ENCODE data around the gene RBBP8NL. TPM values are rescaled to one million over a fixed set of nuclear protein-coding genes. Genes with fewer than 3 reads are reported as not detected.

The RBBP8NL gene
- total RNA-seq, 1 experiment from 2014 or later: not detected

DNA sequence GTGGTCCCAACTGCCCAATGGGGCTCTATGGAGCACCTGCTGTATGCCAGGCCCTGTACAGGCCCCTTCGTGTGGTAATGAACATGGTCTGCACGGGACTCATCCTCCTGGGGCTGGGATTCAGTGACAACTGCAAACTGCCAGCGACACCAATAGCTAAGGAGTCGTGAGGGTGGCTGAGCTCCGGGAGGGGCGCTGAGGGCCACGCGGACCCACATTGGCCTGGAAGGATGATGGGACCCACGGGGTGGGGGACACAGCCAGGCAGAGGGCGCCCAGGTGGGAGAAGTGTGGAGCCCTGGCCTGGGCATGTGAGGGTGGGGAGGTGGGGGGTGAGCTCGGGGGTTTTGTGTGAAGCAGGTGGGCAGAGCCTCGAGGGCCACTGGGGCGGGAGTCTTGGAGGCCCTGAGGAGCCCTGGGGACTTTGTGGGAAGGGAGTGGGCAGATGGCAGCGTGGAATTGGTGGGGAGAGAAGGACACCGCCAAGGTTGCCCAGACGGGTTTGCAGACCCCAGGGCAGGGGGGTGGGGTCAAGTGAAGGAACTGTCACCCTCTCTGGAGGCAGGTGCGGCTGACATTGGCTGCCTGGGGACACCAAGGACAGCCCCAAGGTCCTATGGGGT lies 26.0 kb upstream of the RBBP8NL start:
- no peaks in the 10 kb centered on the region for H3K36me3 Mint-ChIP-seq (ENCODE audit: insufficient read depth, unreplicated experiment)
- CTCF ChIA-PET: no interaction called here
- no peaks in the 10 kb centered on the region for H3K9me3 Mint-ChIP-seq (ENCODE audit: unreplicated experiment)
- intact Hi-C loops (cut with micrococcal nuclease): no loop called here
- TF ChIP-seq, protein P1, sequence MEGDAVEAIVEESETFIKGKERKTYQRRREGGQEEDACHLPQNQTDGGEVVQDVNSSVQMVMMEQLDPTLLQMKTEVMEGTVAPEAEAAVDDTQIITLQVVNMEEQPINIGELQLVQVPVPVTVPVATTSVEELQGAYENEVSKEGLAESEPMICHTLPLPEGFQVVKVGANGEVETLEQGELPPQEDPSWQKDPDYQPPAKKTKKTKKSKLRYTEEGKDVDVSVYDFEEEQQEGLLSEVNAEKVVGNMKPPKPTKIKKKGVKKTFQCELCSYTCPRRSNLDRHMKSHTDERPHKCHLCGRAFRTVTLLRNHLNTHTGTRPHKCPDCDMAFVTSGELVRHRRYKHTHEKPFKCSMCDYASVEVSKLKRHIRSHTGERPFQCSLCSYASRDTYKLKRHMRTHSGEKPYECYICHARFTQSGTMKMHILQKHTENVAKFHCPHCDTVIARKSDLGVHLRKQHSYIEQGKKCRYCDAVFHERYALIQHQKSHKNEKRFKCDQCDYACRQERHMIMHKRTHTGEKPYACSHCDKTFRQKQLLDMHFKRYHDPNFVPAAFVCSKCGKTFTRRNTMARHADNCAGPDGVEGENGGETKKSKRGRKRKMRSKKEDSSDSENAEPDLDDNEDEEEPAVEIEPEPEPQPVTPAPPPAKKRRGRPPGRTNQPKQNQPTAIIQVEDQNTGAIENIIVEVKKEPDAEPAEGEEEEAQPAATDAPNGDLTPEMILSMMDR (IDR thresholded peaks at IDR 0.05; ENCODE audit: unreplicated experiment): no peak
- DNase-seq (ENCODE audit: unreplicated experiment): no peak
- H3K4me1 Mint-ChIP-seq (ENCODE audit: insufficient read depth, unreplicated experiment): no peaks in the 10 kb centered on the region
- H3K27ac Mint-ChIP-seq (ENCODE audit: low read depth, unreplicated experiment): no peak overlapping the region
- no peak overlapping the region for H3K4me3 Mint-ChIP-seq (ENCODE audit: unreplicated experiment)
- peaks cover 50% of the 10 kb centered on the region for H3K27me3 Mint-ChIP-seq (ENCODE audit: insufficient read depth, unreplicated experiment)
- POLR2A ChIA-PET: interaction anchor here (0.5 to 0.6 kb wide), 2 partner anchors 23 to 211 kb away, joined by 3 to 4 read pairs; no protein-coding TSS in a partner anchor
- BruUV-seq (replicated peaks): no TSS peak

DNA sequence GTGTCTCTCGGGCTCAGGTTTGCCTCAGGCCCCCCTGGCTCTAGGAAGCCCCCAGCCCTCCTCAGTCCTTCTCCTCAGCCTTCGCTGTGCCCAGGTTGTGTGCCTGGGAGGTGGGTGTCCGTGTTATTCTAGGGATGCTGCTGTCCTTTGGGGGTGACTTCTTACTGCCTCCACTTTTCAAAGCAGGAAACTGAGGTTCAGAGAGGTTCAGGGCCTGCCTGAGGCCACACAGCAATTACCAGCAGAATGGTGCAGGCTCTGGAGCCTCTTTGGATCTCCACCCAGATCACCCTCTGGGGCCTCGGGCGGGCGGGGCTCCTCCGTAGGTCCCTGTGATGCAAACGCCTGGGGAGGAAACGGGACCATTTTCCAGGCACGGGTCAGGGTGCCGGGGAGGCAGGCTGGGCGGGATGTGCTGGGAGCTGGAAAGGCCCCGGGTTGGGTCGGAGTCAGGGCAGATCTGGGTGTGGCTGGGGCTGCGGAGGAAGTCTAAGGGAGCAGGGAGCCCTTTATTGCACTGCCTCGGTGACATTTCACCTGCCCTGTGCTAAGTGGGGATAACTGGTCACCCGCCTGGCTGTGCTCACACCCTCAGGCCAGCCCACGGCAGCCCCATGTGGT lies 25.2 kb upstream of the RBBP8NL start:
- POLR2A ChIA-PET: interaction anchor here (0.6 kb wide), 1 partner anchor 23 kb away, joined by 3 read pairs; no protein-coding TSS in a partner anchor
- DNase-seq (ENCODE audit: unreplicated experiment): no peak
- no peak overlapping the region for H3K27ac Mint-ChIP-seq (ENCODE audit: low read depth, unreplicated experiment)
- H3K36me3 Mint-ChIP-seq (ENCODE audit: insufficient read depth, unreplicated experiment): no peaks in the 10 kb centered on the region
- TF ChIP-seq, protein P1 (IDR thresholded peaks at IDR 0.05; ENCODE audit: unreplicated experiment): no peak
- peaks cover 57% of the 10 kb centered on the region for H3K27me3 Mint-ChIP-seq (ENCODE audit: insufficient read depth, unreplicated experiment)
- H3K9me3 Mint-ChIP-seq (ENCODE audit: unreplicated experiment): no peaks in the 10 kb centered on the region
- CTCF ChIA-PET: interaction anchor here (0.7 kb wide), 1 partner anchor 34 kb away, joined by 3 read pairs; no protein-coding TSS in a partner anchor
- H3K4me3 Mint-ChIP-seq (ENCODE audit: unreplicated experiment): no peak overlapping the region
- no peaks in the 10 kb centered on the region for H3K4me1 Mint-ChIP-seq (ENCODE audit: insufficient read depth, unreplicated experiment)
- intact Hi-C loops (cut with micrococcal nuclease): no loop called here
- no TSS peak for BruUV-seq (replicated peaks)

DNA sequence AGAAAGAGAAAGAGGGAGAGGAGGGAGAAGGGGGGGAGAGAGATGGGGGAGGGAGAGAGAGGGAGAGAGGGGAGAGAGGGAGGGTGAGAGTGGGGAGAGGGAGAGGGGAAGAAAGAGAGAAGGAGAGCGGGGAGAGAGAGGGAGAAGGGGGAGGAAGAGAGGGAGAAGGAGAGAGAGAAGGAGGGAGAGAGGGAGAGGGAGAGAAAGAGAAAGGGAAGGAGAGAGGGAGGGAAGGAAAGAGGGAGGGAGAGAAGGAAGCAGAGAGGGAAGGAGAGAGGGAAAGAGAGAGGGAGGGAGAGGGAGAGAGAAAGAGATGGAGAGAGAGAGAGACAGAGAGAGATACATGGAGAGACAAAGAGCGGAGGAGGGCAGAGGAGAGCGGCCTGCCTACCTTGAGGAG lies 24.6 kb upstream of the RBBP8NL start:
- CTCF ChIA-PET: no interaction called here
- TF ChIP-seq, protein P1 (IDR thresholded peaks at IDR 0.05; ENCODE audit: unreplicated experiment): no peak
- no peak for DNase-seq (ENCODE audit: unreplicated experiment)
- Mint-ChIP-seq H3K4me3 (ENCODE audit: unreplicated experiment) (no peak overlapping the region), H3K27ac (ENCODE audit: low read depth, unreplicated experiment) (no peak overlapping the region), H3K36me3 (ENCODE audit: insufficient read depth, unreplicated experiment) (no peaks in the 10 kb centered on the region), H3K9me3 (ENCODE audit: unreplicated experiment) (no peaks in the 10 kb centered on the region), H3K27me3 (ENCODE audit: insufficient read depth, unreplicated experiment) (peaks cover 63% of the 10 kb centered on the region), H3K4me1 (ENCODE audit: insufficient read depth, unreplicated experiment) (no peaks in the 10 kb centered on the region)
- intact Hi-C loops (cut with micrococcal nuclease): no loop called here
- BruUV-seq (replicated peaks): no TSS peak
- POLR2A ChIA-PET: no interaction called here

DNA sequence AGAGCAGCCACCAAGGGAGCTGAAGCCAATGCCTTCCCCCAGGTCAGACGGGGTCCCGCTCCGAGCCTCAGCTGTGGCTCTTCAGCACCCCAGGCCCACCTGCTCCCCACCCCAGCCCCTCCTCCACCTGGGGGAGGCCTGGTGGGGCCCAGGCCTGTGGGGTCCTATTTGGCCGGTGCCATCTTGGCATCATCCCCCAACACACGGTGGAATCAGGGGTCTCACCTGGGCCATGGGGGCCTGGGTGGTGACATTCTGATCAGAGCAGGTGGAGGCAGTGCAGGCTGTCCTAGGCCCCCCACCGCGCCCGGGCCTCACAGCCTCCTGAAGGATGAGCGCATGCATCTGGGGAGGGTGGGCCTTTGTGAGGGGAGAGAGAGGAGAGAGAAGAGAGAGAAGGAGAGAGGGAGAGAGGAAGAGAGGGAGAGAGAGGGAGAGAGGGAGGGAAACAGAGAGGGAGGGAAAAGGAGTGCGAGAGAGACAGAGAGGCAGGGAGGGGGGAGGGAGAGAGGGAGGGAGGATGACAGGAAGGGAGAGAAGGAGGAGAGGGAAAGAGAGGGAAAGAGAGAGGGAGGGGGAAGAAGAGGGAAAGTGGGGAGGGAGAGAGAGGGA lies 23.9 kb upstream of the RBBP8NL start:
- peaks cover 58% of the 10 kb centered on the region for H3K27me3 Mint-ChIP-seq (ENCODE audit: insufficient read depth, unreplicated experiment)
- H3K4me3 Mint-ChIP-seq (ENCODE audit: unreplicated experiment): no peak overlapping the region
- no peaks in the 10 kb centered on the region for H3K36me3 Mint-ChIP-seq (ENCODE audit: insufficient read depth, unreplicated experiment)
- intact Hi-C loops (cut with micrococcal nuclease): no loop called here
- no peaks in the 10 kb centered on the region for H3K9me3 Mint-ChIP-seq (ENCODE audit: unreplicated experiment)
- no peak for DNase-seq (ENCODE audit: unreplicated experiment)
- no peak overlapping the region for H3K27ac Mint-ChIP-seq (ENCODE audit: low read depth, unreplicated experiment)
- ChIA-PET POLR2A (no interaction called here), CTCF (no interaction called here)
- no TSS peak for BruUV-seq (replicated peaks)
- H3K4me1 Mint-ChIP-seq (ENCODE audit: insufficient read depth, unreplicated experiment): no peaks in the 10 kb centered on the region
- TF ChIP-seq, protein P1 (IDR thresholded peaks at IDR 0.05; ENCODE audit: unreplicated experiment): no peak
